Thoracic aorta (tissue), 2 donors: ENCODE data around the gene SAMD4A. TPM values are rescaled to one million over a fixed set of nuclear protein-coding genes. Genes with fewer than 3 reads are reported as not detected.

ENCODE experiments used
- ATAC-seq: fragments of 150-250 bp; one replicate; pipeline ENCODE4 v1.8.0; 2017; ENCODE audit warnings: low read depth; ENCODE audit not compliant: insufficient number of reproducible peaks, low FRiP score
- DNase-seq: peaks from one replicate; pipeline ENCODE4 v3.0.0-alpha.2; 2020; ENCODE audit warnings: low spot score
- H3K27ac ChIP-seq, 2 donors: fragments of 200-600 bp; sonication (generic); 1 replicate in 1 of 2; 2 replicates in 1 of 2; pipeline ENCODE4 v1.5.1; 2016; ENCODE audit warnings: mild to moderate bottlenecking in 2 of 2, moderate library complexity in 2 of 2
- H3K27me3 ChIP-seq: fragments of 200-600 bp; sonication (generic); replicated peaks from 2 replicates; pipeline ENCODE4 v1.6.0; 2016; ENCODE audit warnings: mild to moderate bottlenecking; ENCODE audit not compliant: insufficient read depth
- H3K36me3 ChIP-seq: fragments of 200-600 bp; sonication (generic); one replicate; pipeline ENCODE4 v1.5.1; 2016
- H3K4me1 ChIP-seq, 2 donors: fragments of 200-600 bp; sonication (generic); 1 replicate in 1 of 2; 2 replicates in 1 of 2; pipeline versions ENCODE4 v1.5.1 to v1.6.0; 2016; ENCODE audit warnings: low read depth in 2 of 2, mild to moderate bottlenecking in 1 of 2; ENCODE audit not compliant: control insufficient read depth in 1 of 2
- H3K4me3 ChIP-seq: fragments of 200-600 bp; sonication (generic); 2 replicates; pipeline ENCODE4 v1.5.1; 2016; ENCODE audit warnings: mild to moderate bottlenecking
- H3K9me3 ChIP-seq: fragments of 200-600 bp; sonication (generic); 2 replicates; pipeline ENCODE4 v1.5.1; 2016
- total RNA-seq, 2 donors: library from RNA; depleted of rRNA; stranded (reverse); fragments of >200 nt; gene quantifications; one replicate each; pipeline versions ENCODE4 v1.1.0 to v1.2.3, GENCODE V29; 2016
- TF ChIP-seq, protein P1 (sequence below): fragments of 200-600 bp; sonication (generic); IDR thresholded peaks from one replicate; pipeline ENCODE4 v1.5.1; 2019; ENCODE audit warnings: antibody characterized with exemption

Gene SAMD4A
- total RNA-seq, 2 donors from 2014 or later, result 142 to 172 TPM

DNA sequence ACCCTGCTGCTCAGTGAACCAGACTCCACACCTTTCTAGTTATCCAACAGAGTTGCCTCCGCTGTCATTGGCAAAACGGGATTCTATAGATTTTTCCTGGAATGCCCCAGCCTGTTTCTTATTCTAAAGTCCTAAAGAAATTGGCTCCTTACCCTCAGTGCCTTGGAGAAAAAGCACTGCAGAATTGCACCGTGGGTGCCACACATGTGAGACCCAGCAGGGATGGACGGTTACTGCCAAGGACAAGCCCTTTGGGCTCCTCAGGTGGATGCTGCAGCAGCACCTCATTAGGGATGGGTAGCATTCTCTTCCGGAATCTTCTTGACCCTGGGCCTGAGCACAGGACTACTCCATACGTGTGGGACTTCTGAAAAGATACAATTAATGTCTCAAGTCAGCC lies 214.2 kb downstream of the SAMD4A start:
- peaks cover 31% of the 10 kb centered on the region for H3K36me3 ChIP-seq
- peaks cover 19 to 50% of the 10 kb centered on the region in 2 donors for H3K4me1 ChIP-seq

GRCh38 chr14:54781961-54782750 lies 215.2 kb downstream of the SAMD4A start:
- Histone ChIP-seq H3K27me3 (no peaks in the 10 kb centered on the region), H3K9me3 (no peaks in the 10 kb centered on the region), H3K4me3 (no peak overlapping the region), H3K4me1 (peaks cover 15 to 48% of the 10 kb centered on the region in 2 donors), H3K27ac (peak overlapping the region; percentile 87 to 92), H3K36me3 (peaks cover 30% of the 10 kb centered on the region)
- ATAC-seq (no peak), DNase-seq (no peak)
- TF ChIP-seq, protein P1, sequence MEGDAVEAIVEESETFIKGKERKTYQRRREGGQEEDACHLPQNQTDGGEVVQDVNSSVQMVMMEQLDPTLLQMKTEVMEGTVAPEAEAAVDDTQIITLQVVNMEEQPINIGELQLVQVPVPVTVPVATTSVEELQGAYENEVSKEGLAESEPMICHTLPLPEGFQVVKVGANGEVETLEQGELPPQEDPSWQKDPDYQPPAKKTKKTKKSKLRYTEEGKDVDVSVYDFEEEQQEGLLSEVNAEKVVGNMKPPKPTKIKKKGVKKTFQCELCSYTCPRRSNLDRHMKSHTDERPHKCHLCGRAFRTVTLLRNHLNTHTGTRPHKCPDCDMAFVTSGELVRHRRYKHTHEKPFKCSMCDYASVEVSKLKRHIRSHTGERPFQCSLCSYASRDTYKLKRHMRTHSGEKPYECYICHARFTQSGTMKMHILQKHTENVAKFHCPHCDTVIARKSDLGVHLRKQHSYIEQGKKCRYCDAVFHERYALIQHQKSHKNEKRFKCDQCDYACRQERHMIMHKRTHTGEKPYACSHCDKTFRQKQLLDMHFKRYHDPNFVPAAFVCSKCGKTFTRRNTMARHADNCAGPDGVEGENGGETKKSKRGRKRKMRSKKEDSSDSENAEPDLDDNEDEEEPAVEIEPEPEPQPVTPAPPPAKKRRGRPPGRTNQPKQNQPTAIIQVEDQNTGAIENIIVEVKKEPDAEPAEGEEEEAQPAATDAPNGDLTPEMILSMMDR, result no peak

More for the DNA sequence above, 214.2 kb downstream of the SAMD4A start:
- ATAC-seq, result no peak
- Histone ChIP-seq H3K27ac (peak overlapping the region in 1 of 2 donors; percentile 10), H3K4me3 (no peak overlapping the region), H3K9me3 (no peaks in the 10 kb centered on the region), H3K27me3 (no peaks in the 10 kb centered on the region)
- TF ChIP-seq, protein P1, result no peak
- no peak for DNase-seq

DNA sequence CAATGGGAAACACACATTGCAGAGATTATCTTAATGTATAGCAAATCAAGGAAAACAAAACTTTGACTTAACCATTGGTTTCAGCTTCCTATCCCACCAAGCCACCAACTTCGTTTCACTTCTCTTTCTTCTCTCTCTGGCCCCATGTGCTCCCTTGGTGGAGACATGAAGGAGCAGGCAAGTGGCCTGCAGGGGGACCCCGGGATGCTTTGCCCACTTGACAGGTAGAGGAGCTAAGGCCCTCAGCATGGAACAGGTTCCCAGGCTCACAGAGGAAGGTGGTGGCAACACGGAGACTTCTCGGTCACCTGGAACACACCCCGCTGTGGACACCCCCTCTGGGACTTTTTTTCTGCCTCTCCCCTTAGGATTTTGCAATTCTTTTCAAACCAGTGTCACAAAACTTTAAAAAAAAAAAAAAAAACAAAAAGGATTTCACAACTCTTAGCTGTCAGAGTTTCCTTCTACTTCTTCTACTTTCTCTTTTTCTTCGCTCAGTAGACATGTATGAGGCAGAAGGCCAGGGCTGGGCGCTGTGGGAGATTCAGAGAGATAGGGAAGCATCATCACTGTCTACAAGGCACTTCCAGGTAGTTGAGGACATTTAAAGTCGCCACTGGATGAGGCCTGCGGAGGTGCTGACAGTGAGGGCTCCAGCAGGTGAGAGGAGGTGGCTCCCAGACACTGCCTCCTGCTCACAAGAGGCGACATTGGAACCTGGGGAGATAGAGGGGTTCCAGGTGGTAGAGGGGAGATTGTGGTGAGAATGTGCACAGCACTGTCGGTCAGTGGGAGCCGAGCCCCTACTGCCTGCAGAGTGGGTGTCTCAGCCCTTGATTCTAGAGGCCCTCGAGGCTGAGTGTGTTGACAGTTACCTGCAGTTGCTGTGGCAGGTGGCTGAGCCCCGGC lies 216.1 kb downstream of the SAMD4A start:
- no peak for DNase-seq
- H3K36me3 ChIP-seq, result peaks cover 32% of the 10 kb centered on the region

GRCh38 chr14:54783660-54784015 lies 216.7 kb downstream of the SAMD4A start:
- no peaks in the 10 kb centered on the region for H3K9me3 ChIP-seq
- H3K36me3 ChIP-seq, result peaks cover 30% of the 10 kb centered on the region
- TF ChIP-seq, protein P1, result no peak
- H3K27me3 ChIP-seq, result no peaks in the 10 kb centered on the region
- peaks cover 15 to 45% of the 10 kb centered on the region in 2 donors for H3K4me1 ChIP-seq
- ATAC-seq (no peak), DNase-seq (no peak)
- H3K27ac ChIP-seq, result peak overlapping the region; percentile 87 to 92
- no peak overlapping the region for H3K4me3 ChIP-seq

More for the DNA sequence above, 216.1 kb downstream of the SAMD4A start:
- no peaks in the 10 kb centered on the region for H3K9me3 ChIP-seq
- no peak overlapping the region for H3K4me3 ChIP-seq
- TF ChIP-seq, protein P1, result no peak
- H3K4me1 ChIP-seq, result peaks cover 15 to 45% of the 10 kb centered on the region in 2 donors
- H3K27me3 ChIP-seq, result no peaks in the 10 kb centered on the region
- peak overlapping the region; percentile 87 to 92 for H3K27ac ChIP-seq
- ATAC-seq, result no peak

GRCh38 chr14:54784060-54784459 lies 217.1 kb downstream of the SAMD4A start:
- peak overlapping the region; percentile 26 for H3K4me3 ChIP-seq
- peak; percentile 61 for ATAC-seq
- no peak for DNase-seq
- H3K36me3 ChIP-seq, result peaks cover 32% of the 10 kb centered on the region
- H3K27me3 ChIP-seq, result no peaks in the 10 kb centered on the region
- TF ChIP-seq, protein P1, result no peak
- peaks cover 15 to 45% of the 10 kb centered on the region in 2 donors for H3K4me1 ChIP-seq
- H3K27ac ChIP-seq, result peak overlapping the region; percentile 87 to 92
- H3K9me3 ChIP-seq, result no peaks in the 10 kb centered on the region
